Natural killer cell (primary cell): ENCODE data around the gene VANGL1. TPM values are rescaled to one million over a fixed set of nuclear protein-coding genes. Genes with fewer than 3 reads are reported as not detected.

Source experiments
- ATAC-seq, 3 donors: fragments of 150-1000 bp in 2 of 3; fragments of 200-7000 bp in 1 of 3; cut with Tn5 transposase; 1 replicate in 1 of 3; 2 replicates in 2 of 3; pipeline ENCODE4 v1.10.0; 2021; ENCODE audit warnings: mild to moderate bottlenecking in 2 of 3, moderate library complexity in 2 of 3
- DNase-seq, 2 donors: peaks; one replicate each; pipeline versions ENCODE4 v3.0.0 to v3.0.0-alpha.2; 2013 to 2021; ENCODE audit warnings: mixed read lengths in 1 of 2
- H3K27ac ChIP-seq: one replicate; pipeline ENCODE4 v1.5.1; 2013; ENCODE audit warnings: mild to moderate bottlenecking, low read length
- H3K27me3 ChIP-seq: one replicate; pipeline ENCODE4 v1.6.1; 2013; ENCODE audit warnings: low read length; ENCODE audit not compliant: control insufficient read depth, insufficient read depth
- H3K36me3 ChIP-seq: one replicate; pipeline ENCODE4 v1.6.1; 2013; ENCODE audit warnings: low read length; ENCODE audit not compliant: control insufficient read depth, insufficient read depth
- H3K4me1 ChIP-seq: one replicate; pipeline ENCODE4 v1.6.1; 2013; ENCODE audit warnings: low read length; ENCODE audit not compliant: control insufficient read depth, insufficient read depth
- H3K4me3 ChIP-seq: one replicate; pipeline ENCODE4 v1.5.1; 2013; ENCODE audit warnings: low read length
- H3K9me3 ChIP-seq: one replicate; pipeline ENCODE4 v1.6.1; 2013; ENCODE audit warnings: low read length; ENCODE audit not compliant: control insufficient read depth, insufficient read depth
- H3K27ac Mint-ChIP-seq, 2 donors: one replicate each; pipeline ENCODE4 v1.8.0; 2022; ENCODE audit warnings: mild to moderate bottlenecking in 2 of 2, mixed read lengths in 2 of 2, moderate library complexity in 1 of 2
- H3K27me3 Mint-ChIP-seq, 2 donors: one replicate each; pipeline ENCODE4 v1.8.0; 2022; ENCODE audit warnings: low read depth in 2 of 2, mixed read lengths in 2 of 2
- H3K36me3 Mint-ChIP-seq: one replicate; pipeline ENCODE4 v1.8.0; 2022; ENCODE audit warnings: mixed read lengths
- H3K4me1 Mint-ChIP-seq, 2 donors: one replicate each; pipeline ENCODE4 v1.8.0; 2022; ENCODE audit warnings: mixed read lengths in 2 of 2
- H3K4me3 Mint-ChIP-seq: one replicate; pipeline ENCODE4 v1.8.0; 2022; ENCODE audit warnings: mild to moderate bottlenecking, moderate library complexity, mixed read lengths
- H3K9me3 Mint-ChIP-seq, 2 donors: one replicate each; pipeline ENCODE4 v1.8.0; 2022; ENCODE audit warnings: mixed read lengths in 2 of 2
- WGBS: methylation state at CpG from one replicate; pipeline ENCODE4 v1.1.7; 2013; ENCODE audit warnings: missing lambda C conversion rate; ENCODE audit not compliant: insufficient coverage; 5-methylcytosine and 5-hydroxymethylcytosine counted together
- intact Hi-C: fragments of 100-400 bp; cut with micrococcal nuclease; formaldehyde crosslinking; loops from one replicate; pipeline ENCODE4 v1.14.2; 2022
- total RNA-seq, 4 donors: library from RNA; stranded (reverse); fragments of 120-200 nt in 1 of 4; gene quantifications; one replicate each; pipeline versions ENCODE4 v1.2.3 to v1.2.4, GENCODE V29; 2013 to 2022
- TF ChIP-seq, protein P1 (sequence below): fragments of 200-600 bp; IDR thresholded peaks from one replicate; pipeline ENCODE4 v1.8.0; 2022; ENCODE audit warnings: antibody characterized with exemption

Gene VANGL1
- total RNA-seq, 3 donors from 2014 or later (not counting 1 experiment from before 2014, with no cell fraction given): 6.4 to 14.8 (median 10.3) TPM

DNA sequence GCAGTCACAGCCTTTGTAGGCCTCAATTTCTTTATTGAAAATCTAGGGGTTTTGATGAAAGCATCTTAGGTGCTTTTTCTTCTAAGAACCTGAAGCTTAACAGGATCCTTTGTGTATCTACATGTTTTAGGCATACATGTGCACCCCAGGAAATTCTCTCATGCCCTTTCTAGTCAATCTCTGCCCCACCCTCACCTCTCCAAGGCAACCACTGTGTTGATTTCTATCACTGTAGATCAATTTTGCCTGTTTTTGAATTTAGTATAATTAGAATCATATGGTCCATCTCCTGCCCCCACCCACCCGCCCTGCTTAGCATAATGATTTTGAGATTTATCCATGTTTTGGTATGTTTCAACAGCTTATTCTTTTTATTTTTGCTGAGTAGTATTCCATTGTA, 19.4 kb downstream of the VANGL1 start:
- TF ChIP-seq, protein P1, sequence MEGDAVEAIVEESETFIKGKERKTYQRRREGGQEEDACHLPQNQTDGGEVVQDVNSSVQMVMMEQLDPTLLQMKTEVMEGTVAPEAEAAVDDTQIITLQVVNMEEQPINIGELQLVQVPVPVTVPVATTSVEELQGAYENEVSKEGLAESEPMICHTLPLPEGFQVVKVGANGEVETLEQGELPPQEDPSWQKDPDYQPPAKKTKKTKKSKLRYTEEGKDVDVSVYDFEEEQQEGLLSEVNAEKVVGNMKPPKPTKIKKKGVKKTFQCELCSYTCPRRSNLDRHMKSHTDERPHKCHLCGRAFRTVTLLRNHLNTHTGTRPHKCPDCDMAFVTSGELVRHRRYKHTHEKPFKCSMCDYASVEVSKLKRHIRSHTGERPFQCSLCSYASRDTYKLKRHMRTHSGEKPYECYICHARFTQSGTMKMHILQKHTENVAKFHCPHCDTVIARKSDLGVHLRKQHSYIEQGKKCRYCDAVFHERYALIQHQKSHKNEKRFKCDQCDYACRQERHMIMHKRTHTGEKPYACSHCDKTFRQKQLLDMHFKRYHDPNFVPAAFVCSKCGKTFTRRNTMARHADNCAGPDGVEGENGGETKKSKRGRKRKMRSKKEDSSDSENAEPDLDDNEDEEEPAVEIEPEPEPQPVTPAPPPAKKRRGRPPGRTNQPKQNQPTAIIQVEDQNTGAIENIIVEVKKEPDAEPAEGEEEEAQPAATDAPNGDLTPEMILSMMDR: no peak
- Histone ChIP-seq H3K27me3 (no peaks in the 10 kb centered on the region), H3K9me3 (no peaks in the 10 kb centered on the region), H3K4me3 (no peak overlapping the region), H3K27ac (no peak overlapping the region), H3K36me3 (peaks cover 25% of the 10 kb centered on the region), H3K4me1 (no peaks in the 10 kb centered on the region)
- DNase-seq (no peak), ATAC-seq (no peak)
- H3K27me3 Mint-ChIP-seq: no peaks in the 10 kb centered on the region
- WGBS: no CpG with 5 or more reads among the region's 1 CpG
- peaks cover 11% of the 10 kb centered on the region for H3K36me3 Mint-ChIP-seq
- intact Hi-C loops: no loop called here
- H3K9me3 Mint-ChIP-seq: no peaks in the 10 kb centered on the region
- H3K4me3 Mint-ChIP-seq: no peak overlapping the region
- H3K4me1 Mint-ChIP-seq: no peaks in the 10 kb centered on the region
- H3K27ac Mint-ChIP-seq: no peak overlapping the region

DNA sequence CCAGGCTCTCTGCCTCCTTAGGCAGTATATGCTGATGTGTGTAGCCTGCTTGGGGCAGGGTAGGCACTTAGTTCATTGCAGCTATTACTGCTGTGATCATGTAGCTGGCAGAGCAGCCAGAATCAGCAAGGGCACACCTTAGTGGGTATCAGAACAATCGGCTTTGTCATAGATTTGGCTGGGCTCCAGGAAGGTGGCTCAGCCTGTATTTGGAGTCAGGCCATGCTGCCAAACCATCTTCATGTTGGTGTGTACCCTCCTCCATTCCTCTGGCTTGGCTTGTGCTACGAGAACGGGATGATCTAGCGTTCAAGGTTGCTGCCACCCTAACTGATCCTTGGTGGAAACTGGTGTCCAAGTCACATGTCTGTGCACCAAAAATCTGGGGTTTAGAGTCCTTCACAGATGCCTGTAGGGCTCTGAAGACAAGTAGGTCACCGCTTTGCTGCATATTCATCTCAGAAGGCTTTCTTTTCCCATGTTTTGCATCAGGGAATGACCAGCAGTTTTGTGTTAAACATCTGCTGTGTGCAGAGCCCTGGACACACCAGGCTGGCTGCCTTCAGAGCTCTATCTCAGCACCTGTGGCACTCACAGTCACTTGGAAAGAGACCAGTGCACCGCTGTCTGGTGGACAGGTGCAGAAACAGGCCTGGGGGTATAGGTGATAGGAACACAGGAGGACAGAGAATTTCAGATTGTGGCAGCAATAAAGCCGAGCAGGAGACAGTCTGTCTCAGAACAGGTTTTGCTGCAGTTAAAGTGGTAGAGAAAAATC, 23.7 kb downstream of the VANGL1 start:
- Histone ChIP-seq H3K27ac (no peak overlapping the region), H3K27me3 (no peaks in the 10 kb centered on the region), H3K4me3 (no peak overlapping the region), H3K9me3 (no peaks in the 10 kb centered on the region), H3K4me1 (peaks cover 3% of the 10 kb centered on the region), H3K36me3 (peaks cover 20% of the 10 kb centered on the region)
- TF ChIP-seq, protein P1: no peak
- intact Hi-C loops: no loop called here
- WGBS: 93% methylated on average over 7 of the region's 7 CpGs
- no peaks in the 10 kb centered on the region for H3K9me3 Mint-ChIP-seq
- ATAC-seq: no peak
- no peaks in the 10 kb centered on the region for H3K27me3 Mint-ChIP-seq
- peaks cover 19 to 20% of the 10 kb centered on the region in 2 donors for H3K4me1 Mint-ChIP-seq
- DNase-seq: no peak
- H3K27ac Mint-ChIP-seq: no peak overlapping the region
- H3K4me3 Mint-ChIP-seq: no peak overlapping the region
- H3K36me3 Mint-ChIP-seq: peaks cover 11% of the 10 kb centered on the region

DNA sequence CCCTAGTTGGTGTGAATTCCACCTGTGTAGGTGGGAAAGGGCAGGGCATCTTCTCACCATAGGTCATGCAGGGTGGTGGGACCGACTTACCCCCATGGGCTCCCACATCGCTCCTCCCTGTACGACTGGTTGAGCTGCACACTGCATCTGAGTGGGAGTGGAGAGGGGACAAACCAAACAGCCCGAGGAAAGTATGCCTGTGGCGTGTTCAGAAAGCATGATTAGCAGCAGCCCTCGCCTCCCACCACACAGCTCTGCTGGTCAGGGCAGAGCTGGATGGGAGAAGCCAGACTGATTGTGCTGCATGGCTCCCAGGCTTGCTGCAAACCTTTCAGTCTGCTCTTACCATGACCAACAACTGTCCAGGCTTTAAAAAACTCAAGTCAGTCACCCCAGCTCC, 24.4 kb downstream of the VANGL1 start:
- DNase-seq (no peak), ATAC-seq (no peak)
- peaks cover 10% of the 10 kb centered on the region for H3K4me1 ChIP-seq
- H3K27me3 Mint-ChIP-seq: no peaks in the 10 kb centered on the region
- peaks cover 26 to 27% of the 10 kb centered on the region in 2 donors for H3K4me1 Mint-ChIP-seq
- no peak overlapping the region for H3K27ac Mint-ChIP-seq
- peaks cover 11% of the 10 kb centered on the region for H3K36me3 Mint-ChIP-seq
- H3K27ac ChIP-seq: no peak overlapping the region
- intact Hi-C loops: no loop called here
- no peaks in the 10 kb centered on the region for H3K9me3 Mint-ChIP-seq
- no peaks in the 10 kb centered on the region for H3K9me3 ChIP-seq
- H3K4me3 ChIP-seq: no peak overlapping the region
- no peaks in the 10 kb centered on the region for H3K27me3 ChIP-seq
- H3K4me3 Mint-ChIP-seq: no peak overlapping the region
- peaks cover 16% of the 10 kb centered on the region for H3K36me3 ChIP-seq
- 85% methylated on average over 6 of the region's 6 CpGs for WGBS
- TF ChIP-seq, protein P1: no peak

DNA sequence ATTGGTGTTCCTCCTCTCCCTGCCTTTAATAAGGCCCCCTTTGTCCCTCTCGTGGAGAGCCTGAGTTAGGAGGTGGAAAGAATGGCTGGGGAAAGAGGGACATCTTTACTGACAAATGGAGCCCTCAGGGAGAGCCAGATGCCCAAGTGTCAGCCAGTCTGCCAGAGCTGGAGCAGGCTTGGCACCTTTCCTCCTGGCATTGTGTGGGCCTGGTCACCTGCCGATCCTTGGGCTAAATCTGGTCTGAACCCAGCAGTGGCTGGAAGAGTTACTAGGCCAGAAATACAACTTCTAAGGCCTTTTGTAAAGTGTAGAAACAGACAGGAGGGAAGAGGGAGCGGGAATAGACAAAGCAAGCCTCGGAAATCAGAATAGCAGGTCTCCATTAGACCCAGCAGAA, 24.9 kb downstream of the VANGL1 start:
- no peak for ATAC-seq
- no peaks in the 10 kb centered on the region for H3K9me3 Mint-ChIP-seq
- no peaks in the 10 kb centered on the region for H3K27me3 Mint-ChIP-seq
- H3K36me3 Mint-ChIP-seq: peaks cover 11% of the 10 kb centered on the region
- no peak overlapping the region for H3K4me3 Mint-ChIP-seq
- peak overlapping the region in 1 of 2 donors; percentile 6 for H3K27ac Mint-ChIP-seq
- TF ChIP-seq, protein P1: no peak
- H3K27ac ChIP-seq: no peak overlapping the region
- H3K9me3 ChIP-seq: no peaks in the 10 kb centered on the region
- DNase-seq: no peak
- H3K36me3 ChIP-seq: peaks cover 16% of the 10 kb centered on the region
- peaks cover 15% of the 10 kb centered on the region for H3K4me1 ChIP-seq
- intact Hi-C loops: no loop called here
- no peaks in the 10 kb centered on the region for H3K27me3 ChIP-seq
- 92% methylated on average over 4 of the region's 4 CpGs for WGBS
- no peak overlapping the region for H3K4me3 ChIP-seq
- peaks cover 31 to 32% of the 10 kb centered on the region in 2 donors for H3K4me1 Mint-ChIP-seq
